GM21786 (cell line): Measurements from ENCODE around the gene ZNF276.

ENCODE experiments used
- ATAC-seq: cut with Tn5 transposase; IDR thresholded peaks from one replicate; pipeline ENCODE4 v1.9.1; 2021; ENCODE audit not compliant: unreplicated experiment

ZNF276 gene

DNA sequence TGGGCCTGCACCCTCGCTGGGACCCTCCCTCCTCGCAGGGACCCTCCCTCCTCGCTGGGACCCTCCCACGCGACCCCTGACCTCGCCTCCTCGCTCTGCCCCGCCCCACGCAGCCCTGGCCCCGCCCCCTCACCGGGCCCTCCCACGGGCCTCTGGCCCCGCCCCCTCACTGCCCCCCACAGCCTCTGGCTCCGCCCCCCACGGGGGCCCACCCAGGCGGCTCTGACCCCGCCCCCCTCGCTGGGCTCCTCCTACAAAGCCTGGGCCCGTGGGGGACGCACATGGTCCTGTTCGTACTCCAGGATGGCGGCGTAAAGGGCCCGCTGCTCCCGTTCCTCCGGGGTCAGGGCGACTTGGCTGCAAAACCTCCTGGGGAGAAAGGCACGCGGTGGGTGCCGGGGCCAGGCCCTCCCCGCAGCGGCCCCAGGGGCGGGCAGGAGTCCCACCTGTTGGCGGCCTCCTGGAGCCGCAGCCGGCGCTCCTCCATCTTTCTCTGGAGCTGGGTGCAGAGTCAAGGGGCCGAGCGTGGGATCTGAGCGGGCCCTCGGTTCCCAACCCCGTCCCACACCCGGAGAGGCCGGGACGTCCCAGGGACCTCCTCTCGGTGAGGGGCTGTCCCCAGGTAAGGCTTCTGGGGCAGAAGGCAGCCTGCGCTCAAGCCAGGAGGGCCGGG is 9.6 kb upstream of the ZNF276 start:
- ATAC-seq: no peak

- no peak for ATAC-seq
Measured at GRCh38 chr16:89712274-89712781, 9.0 kb upstream of the ZNF276 start.

- ATAC-seq: no peak
Measured at GRCh38 chr16:89716493-89716892, 4.8 kb upstream of the ZNF276 start.

DNA sequence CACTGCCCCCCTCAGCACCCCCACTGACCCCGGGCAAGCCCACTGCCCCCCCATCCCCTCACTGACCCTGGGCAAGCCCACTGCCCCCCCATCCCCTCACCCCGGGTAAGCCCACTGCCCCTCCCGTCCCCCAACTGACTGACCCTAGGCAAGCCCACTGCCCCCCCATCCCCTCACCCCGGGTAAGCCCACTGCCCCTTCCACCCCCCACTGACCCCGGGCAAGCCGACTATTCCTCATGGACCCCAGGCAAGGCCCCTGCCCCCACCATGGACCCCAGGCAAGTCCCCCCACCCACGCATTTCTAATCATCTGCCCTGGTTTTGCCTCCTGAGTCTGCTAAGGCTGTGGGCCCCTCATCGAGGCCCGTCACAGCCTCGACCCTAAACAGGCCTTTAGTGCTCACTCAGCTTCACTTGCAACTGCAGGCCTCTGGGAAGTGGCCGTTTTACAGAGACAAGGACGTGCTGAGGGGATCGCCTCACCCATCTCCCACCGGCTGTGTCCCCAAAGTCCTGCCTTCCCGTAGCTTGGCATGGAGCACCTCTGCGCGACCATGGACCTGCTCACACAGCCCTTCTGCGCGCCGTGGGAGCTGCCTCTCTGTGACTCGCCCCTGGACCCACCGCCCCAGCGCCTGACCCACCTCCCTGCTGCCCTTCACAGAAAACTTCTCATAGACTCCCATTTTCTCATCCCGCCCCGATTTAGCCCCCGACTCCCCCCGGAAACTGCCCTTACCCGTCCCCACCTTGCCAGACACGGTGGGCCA is 4.2 kb upstream of the ZNF276 start:
- ATAC-seq: no peak

DNA sequence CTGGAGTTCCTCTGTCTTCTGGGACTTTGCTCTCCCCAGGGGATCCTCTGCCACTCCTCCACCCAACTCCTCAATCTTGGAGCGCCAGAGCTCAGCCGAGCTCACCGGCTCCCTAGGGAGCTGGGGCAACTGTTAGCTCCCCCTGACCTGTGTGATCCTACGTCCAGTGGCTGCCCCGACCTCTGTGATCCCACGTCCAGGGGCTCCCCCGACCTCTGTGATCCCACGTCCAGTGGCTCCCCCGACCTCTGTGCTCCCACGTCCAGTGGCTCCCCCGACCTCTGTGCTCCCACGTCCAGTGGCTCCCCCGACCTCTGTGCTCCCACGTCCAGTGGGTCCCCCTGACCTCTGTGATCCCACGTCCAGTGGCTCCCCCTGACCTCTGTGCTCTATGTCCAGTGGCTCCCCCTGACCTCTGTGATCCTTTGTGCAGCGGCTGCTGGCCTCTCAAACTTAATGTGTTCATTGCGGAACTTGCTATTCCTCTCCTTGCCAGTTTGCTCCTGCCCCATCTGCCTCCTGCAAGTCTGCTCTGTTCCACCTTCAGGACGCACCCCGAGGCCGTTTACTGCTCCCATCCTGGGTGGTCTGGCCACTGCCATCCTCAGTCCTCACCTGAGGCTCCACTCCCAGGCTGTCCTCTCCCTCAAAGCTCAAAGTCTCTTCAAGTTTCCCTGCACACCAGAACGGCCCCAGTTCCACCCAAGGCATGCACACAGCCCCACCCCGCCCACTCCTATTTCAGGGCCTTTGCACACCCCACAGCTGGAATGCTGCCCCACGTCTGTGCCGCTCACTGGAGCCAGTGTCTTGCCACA is 3.4 kb upstream of the ZNF276 start:
- no peak for ATAC-seq

DNA sequence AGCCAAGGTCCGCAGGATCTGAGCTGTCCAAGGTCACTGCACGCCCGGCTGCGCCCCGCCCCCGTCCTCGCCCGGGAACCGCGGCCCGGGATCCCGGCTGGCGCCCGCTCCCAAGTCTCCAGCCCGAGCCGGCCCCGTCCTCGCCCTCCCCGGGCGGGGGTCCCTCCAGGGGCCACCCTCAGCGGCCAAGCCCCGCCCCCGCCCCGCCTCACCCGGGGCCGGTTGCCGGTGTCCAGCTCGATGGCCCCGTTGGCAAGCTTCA is 855 bp upstream of the ZNF276 start:
- peak; percentile 15 for ATAC-seq

DNA sequence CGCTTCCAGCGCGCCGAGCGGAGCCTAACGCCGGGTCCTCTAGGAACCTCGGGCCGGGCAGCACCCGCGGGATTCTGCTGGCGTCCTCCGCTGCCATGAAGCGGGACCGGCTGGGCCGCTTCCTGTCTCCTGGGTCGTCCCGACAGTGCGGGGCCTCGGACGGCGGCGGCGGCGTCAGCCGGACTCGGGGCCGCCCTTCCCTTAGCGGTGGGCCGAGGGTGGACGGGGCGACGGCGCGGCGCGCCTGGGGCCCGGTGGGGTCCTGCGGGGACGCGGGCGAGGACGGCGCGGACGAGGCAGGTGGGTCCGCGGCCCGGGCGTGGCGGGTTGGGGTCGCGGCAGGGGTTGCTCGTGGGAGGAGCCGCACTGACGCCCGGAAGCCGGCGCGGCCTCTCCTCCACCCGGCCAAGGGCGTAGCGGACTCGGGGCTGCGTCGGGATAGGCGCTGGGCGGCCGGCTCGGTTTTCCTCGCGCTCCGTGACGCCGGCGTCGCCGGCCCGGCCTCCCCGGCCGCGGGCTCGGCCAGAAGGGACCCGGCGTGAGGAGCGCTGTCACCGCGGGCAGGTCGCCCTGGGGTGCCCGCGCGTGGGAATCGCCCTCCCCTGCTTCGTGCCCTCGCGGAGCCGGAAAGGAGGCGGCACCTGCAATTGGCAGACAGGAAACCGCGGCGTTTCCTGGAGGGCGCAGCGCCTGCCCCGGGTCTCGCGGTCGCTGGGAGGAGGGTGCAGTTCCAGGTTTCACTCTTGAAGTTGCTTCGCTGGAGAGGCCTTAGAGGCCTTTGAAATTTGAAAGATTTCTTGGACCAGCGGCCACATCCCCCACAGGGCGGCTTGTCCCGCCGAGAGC is 432 bp downstream of the ZNF276 start:
- ATAC-seq: peak; percentile 22

- peak; percentile 32 for ATAC-seq
Measured at GRCh38 chr16:89722392-89723278, 1.3 kb downstream of the ZNF276 start.

- no peak for ATAC-seq
Measured at GRCh38 chr16:89723279-89724250, 2.2 kb downstream of the ZNF276 start.

- no peak for ATAC-seq
Measured at GRCh38 chr16:89727406-89728120, 6.2 kb downstream of the ZNF276 start.

DNA sequence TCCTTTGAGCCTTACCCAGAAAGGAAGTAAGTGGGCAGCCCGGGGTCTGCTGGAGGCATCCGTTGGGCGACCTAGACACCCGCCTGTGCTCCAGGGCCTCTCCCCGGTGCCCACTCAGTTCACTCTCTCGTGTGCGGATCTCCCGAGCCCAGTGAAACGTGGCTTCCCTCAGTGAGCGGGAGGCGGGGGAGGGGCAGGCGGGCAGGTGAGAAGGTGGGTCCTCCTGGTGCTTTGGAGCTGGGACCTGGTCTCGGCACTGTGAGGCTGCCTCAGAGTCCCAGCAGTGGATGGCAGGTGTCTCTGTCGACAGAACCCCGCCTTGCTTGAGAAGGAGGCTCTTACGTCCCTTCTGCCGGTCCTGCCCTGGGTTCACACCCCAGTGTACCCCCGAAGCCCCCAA is 8.0 kb downstream of the ZNF276 start:
- no peak for ATAC-seq

DNA sequence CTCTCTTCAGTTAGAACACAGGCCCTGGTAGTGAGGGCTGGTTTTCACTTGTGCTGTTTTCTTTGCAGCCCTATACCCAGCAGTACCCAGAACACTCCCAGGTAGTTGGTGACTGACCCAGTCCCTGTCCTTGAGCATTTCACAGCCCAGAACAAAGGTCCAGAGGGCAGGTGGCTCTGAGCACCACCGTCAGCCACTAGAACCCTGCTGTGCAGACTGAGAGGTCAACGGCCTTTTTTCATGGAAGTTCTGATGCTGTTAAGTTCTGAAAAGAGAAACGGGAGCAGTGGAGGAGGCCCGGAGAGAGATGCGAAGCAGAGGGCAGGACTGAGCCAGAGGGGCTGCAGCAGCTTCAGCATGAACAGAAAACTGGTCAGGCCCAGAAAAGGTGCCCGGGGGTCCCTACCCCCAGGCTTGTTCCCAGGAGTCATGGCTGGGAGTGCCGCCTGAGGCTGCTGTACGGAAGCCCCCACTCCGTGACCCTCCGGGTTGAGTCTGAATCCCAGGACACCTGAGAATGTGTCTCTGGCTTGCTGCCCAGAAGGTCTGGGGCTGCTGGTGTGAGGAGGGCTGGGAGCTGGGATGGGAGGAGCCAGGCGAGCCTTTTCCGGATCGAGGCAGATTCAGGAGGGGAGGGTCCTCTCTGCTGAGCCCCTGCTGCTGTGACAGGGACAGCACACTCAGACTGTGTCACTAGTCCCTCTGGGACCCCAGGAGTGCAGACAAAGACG is 8.7 kb downstream of the ZNF276 start:
- no peak for ATAC-seq

- no peak for ATAC-seq
Measured at GRCh38 chr16:89730610-89731234, 9.4 kb downstream of the ZNF276 start.

DNA sequence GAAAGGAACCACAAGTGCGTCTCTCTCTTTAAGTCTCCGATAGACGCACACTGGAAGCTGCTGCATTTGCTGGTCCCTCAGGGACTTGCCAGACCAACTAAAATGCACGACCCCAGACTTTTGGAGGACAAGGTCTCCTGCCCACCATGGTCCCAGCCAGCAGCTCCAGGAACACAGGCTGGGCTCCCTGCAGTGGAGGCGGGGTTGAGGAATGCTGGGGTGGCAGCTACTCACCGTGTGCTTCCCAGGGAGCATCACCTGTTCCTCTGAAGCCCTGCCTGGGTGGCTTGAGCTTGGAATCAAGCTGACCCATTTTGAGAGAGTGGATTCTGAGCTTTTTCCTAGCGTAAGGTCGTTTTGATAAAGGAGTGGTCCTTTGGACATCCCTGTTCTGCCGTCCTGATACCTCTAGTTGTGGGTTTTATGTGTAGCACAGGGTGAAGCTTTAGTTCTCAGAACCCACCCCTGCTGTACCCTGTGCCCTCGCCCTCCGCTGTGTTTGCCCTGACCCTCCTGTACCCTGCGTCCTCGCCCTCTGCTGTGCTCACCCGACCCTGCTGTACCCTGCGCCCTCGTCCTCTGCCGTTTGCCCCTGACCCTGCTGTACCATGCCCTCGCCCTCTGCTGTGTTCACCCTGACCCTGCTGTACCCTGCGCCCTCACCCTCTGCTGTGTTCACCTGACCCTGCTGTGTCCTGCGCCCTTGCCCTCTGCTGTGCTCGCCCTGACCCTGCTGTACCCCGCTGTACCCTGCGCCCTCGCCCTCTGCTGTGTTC is 11.0 kb downstream of the ZNF276 start:
- no peak for ATAC-seq

DNA sequence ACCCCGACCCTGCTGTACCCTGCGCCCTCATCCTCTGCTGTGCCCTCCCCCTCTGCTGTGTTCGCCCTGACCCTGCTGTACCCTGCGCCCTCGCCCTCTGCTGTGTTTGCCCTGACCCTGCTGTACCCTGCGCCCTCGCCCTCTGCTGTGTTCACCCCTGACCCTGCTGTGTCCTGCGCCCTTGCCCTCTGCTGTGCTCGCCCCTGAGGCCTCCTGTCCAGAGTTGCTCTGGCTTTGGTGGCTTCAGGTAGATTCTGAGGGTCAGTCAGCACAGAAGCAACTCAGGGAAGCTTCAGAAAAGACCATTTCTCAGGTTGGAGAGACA is 11.5 kb downstream of the ZNF276 start:
- no peak for ATAC-seq

DNA sequence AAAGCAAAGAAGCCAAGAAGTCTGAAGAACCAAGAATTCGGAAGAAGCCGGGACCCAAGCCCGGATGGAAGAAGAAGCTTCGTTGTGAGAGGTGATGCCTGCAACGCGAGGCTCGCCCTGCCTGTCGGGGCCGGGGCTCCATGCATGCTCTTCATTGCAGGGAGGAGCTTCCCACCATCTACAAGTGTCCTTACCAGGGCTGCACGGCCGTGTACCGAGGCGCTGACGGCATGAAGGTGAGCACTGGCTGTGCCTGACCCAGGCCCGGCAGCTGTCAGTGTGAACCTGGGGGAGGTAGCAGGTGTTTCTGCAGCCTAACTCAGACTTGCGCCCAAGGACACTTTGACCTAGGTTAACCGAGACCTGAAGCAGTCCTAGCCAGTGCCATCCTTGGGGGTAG is 12.0 kb downstream of the ZNF276 start:
- no peak for ATAC-seq
